Cardiac fibroblast (primary cell): ENCODE measurements around the gene MYO5B.

Experiments used
- DNase-seq, 2 donors: peaks; one replicate each; pipeline versions ENCODE4 v3.0.0 to v3.0.0-alpha.2; 2010; ENCODE audit warnings: low read depth in 2 of 2
- H3K4me3 ChIP-seq, 2 donors: replicated peaks in 1 of 2; 1 replicate in 1 of 2; 2 replicates in 1 of 2; pipeline ENCODE4 v1.5.1; 2011; ENCODE audit warnings: low read depth in 2 of 2, low read length in 2 of 2, mild to moderate bottlenecking in 2 of 2, moderate library complexity in 1 of 2
- CTCF ChIP-seq: IDR thresholded peaks from one replicate; pipeline ENCODE4 v1.5.1; 2011; ENCODE audit warnings: low read depth, mild to moderate bottlenecking, low read length, inconsistent platforms

MYO5B gene

GRCh38 chr18:50163505-50163904, 31.4 kb downstream of the MYO5B start:
- DNase-seq, result no peak
- TF ChIP-seq CTCF, result no peak
- no peak overlapping the region for H3K4me3 ChIP-seq

DNA sequence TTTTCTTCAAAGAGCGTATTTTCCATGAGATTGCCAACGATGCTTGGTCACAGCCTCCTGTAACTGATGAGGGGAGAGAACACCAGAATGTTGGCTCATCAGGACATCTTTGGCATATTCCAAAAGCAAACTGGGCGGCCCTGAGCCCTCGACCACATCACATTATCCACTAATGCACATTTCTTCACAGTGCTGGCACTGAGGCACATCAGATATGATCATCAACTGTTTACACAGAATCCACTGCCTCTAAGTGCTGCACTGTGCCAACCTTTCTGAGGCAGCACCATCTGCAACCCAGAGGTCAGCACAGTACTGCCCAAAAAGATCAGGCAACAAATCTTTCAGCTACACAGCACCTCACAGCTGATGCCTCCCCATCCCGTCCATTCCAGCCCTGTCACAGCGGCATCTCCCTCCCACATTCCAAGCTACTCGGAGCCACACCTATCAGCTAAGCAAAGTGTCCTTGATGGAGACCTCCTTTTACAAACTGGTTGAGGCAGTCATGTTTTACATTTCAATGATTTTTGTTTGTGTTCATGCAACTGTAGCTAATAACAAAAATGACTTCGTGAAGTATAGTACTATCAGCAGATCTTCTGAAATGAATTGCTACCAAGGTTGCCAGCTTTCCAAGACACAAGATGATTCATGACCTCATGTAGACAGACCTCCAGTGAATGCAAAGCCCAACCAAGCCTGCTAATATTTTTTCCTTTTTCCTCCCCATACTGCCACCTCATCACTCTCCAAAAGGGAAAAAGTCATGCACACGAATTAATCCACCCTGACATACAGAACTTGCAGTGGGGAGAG, 32.3 kb downstream of the MYO5B start:
- DNase-seq, result no peak
- H3K4me3 ChIP-seq, result no peak overlapping the region
- TF ChIP-seq CTCF, result no peak

- DNase-seq, result no peak
- TF ChIP-seq CTCF, result no peak
- H3K4me3 ChIP-seq, result no peak overlapping the region
These were observed 33.2 kb downstream of the MYO5B start for GRCh38 chr18:50161597-50162205.

DNA sequence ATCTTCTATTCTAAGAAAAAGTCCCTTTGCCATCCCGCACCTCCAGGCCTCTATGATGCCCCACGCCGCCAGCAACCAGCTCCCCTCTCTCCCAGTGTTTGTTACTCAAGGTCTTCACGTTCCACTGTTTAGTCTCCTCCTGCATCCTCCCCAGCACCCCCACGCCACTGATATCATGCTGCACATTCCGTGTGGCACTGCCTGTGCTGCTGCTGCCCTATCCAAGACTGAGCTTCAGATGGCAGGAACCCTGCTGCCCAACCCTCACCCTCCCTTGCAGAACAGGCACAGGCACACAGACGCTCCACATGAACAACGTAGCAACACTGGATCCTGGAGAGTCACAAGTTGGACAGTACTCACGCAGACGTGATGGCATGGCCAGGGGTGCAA, 35.3 kb downstream of the MYO5B start:
- DNase-seq, result no peak
- no peak for TF ChIP-seq CTCF
- H3K4me3 ChIP-seq, result no peak overlapping the region

DNA sequence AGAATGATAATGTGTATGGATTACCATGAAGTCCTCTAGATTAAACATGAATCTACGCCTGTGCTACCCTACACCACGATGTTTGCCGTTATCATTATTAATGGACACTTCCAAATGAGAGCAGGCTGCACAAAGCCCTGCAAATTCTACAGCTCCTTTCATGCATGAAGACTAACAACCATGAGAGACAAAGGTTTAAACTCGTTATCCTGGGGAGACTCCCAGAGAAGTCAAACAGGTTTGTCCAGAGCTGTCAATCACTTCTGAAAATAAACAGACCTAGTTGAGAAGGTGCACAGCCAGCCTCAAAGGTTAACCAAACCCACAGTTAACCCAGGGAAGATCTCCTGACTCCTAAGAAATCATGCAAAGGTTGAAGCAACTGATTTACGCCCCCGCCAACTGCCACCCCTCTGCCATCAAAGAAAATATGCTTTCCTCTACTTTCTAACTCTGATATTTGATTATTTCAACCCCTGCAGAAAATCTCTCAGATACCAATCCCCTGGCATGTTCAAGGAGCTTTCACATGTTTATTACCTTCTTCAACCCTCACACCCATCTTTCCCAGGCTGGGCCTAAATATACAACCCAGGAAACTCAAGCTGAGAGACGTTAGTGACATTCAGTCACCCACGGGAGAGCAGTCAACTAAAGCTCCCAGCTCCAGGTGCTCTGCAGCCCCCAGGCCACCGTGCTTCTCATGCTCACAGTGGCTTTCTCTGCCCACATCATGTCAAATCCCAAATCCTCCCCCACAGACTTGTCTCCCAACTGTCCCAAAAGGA, 35.9 kb downstream of the MYO5B start:
- no peak for TF ChIP-seq CTCF

GRCh38 chr18:50155406-50155805, 39.5 kb downstream of the MYO5B start:
- no peak for TF ChIP-seq CTCF
- DNase-seq, result no peak
- no peak overlapping the region for H3K4me3 ChIP-seq

More for the DNA sequence above, 35.9 kb downstream of the MYO5B start:
- no peak overlapping the region for H3K4me3 ChIP-seq
- DNase-seq, result no peak
